GM21576 (cell line): Measurements from ENCODE around the gene HRH1.

ENCODE experiments used
- ATAC-seq: cut with Tn5 transposase; IDR thresholded peaks from one replicate; pipeline ENCODE4 v1.9.1; 2021; ENCODE audit warnings: mild to moderate bottlenecking, moderate library complexity; ENCODE audit not compliant: unreplicated experiment

HRH1 gene

DNA sequence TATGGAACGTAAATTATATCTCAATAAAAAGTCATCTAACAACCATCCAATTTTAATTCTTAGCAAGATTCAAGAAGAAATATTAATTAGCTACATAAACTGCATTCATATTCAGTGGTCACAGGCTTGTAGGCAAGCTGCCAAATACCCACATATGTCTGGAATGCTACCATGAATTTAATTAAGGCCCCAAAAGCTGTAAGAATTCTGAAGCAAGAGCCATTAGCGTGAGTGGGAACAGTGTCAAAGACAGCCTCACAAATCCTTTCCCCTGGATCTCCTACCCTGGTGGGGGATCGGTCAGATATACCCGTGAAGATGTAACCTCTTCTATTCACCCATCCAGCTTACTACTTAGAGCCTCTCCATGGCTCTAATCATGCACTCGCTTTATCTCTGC, 157.9 kb downstream of the HRH1 start:
- no peak for ATAC-seq
